Panc1 (cell line): ENCODE data around the gene PCDHB5.
A peak's percentile ranks its signal among the peaks of the same experiment; 100 is the strongest.

Source experiments
- CTCF ChIP-seq: fragments of 450-650 bp; IDR thresholded peaks from 2 replicates; pipeline ENCODE4 v1.5.1; 2017; ENCODE audit warnings: mild to moderate bottlenecking
- POLR2AphosphoS5 ChIP-seq: IDR thresholded peaks from 2 replicates; pipeline ENCODE4 v1.6.1; 2012; ENCODE audit warnings: mild to moderate bottlenecking, low read depth, low read length, moderate library complexity
- REST ChIP-seq, 2 experiments: IDR thresholded peaks; 2 replicates each; pipeline ENCODE4 v1.6.1; 2011 to 2012; ENCODE audit warnings: low read depth in 2 of 2, control low read depth in 1 of 2, low read length in 1 of 2, mild to moderate bottlenecking in 1 of 2, moderate library complexity in 1 of 2; ENCODE audit not compliant: insufficient read depth in 1 of 2
- TCF7L2 ChIP-seq: IDR thresholded peaks from 2 replicates; pipeline ENCODE4 v1.6.1; 2011; ENCODE audit warnings: mild to moderate bottlenecking, low read depth, low read length, inconsistent platforms

- TF ChIP-seq CTCF: peak; percentile 73
- no peak for TF ChIP-seq REST (IDR thresholded peaks at IDR 0.05; ENCODE audit: insufficient read depth in 1 of 2, low read depth in 2 of 2, low read length in 1 of 2)
- TF ChIP-seq POLR2AphosphoS5: no peak
- no peak for TF ChIP-seq TCF7L2
These were observed 37.6 kb downstream of the PCDHB5 start, which contains the start of gene PCDHB7 for GRCh38 chr5:141172381-141173204.
